ENCODE data around the gene SH3BP1.

GRCh38 chr22:37681556-37682049 lies 42.1 kb downstream of the SH3BP1 start:
- TF ChIP-seq CTCF (IDR thresholded peaks at IDR 0.05) (peak; percentile 73), SMC3 (IDR thresholded peaks at IDR 0.05) (peak; percentile 75; the same call in 2 of the 3 replicates), HES2 (IDR thresholded peaks at IDR 0.05) (no peak), CBX8 (IDR thresholded peaks at IDR 0.05) (no peak), HOXA7 (CRISPR knock-in tag; IDR thresholded peaks at IDR 0.05) (no peak), POLR2A (IDR thresholded peaks at IDR 0.05; ENCODE audit: low read length) (no peak)
